ENCODE measurements around the gene TECPR1. TPM values are rescaled to one million over a fixed set of nuclear protein-coding genes. Genes with fewer than 3 reads are reported as not detected.

Gene TECPR1
- total and polyA plus RNA-seq, 2 of the 4 experiments (the other 2 are of a cell fraction) = 11.5 to 14.7 TPM

- intact Hi-C loops (cut with micrococcal nuclease) = loop anchor here (1.0 kb wide), 3 partner anchors 62 to 296 kb away; partner anchors contain the start of genes ASNS and LMTK2
- no peaks in the 10 kb centered on the region for H3K27me3 ChIP-seq (ENCODE audit: control insufficient read depth, insufficient read depth, low read length)
- dilution Hi-C loops (cut with HindIII; ENCODE audit: low sequenced_read_pairs, unreplicated experiment) = no loop called here
- no peak overlapping the region for H2AK9ac ChIP-seq (replicated peaks; ENCODE audit: low read depth, low read length, poor library complexity)
- ATAC-seq (ENCODE audit: low read depth) = peak; percentile 69
- no peak overlapping the region for H2BK20ac ChIP-seq (ENCODE audit: low read depth, low read length)
- no peak overlapping the region for H2AFZ ChIP-seq (replicated peaks; ENCODE audit: low read length, poor library complexity)
- H2BK15ac ChIP-seq (ENCODE audit: low read depth, low read length) = no peak overlapping the region
- H4K20me1 ChIP-seq (ENCODE audit: insufficient read depth, low read length) = 0 out of 2 replicates have a peak, but pooled peaks cover 2% of the 10 kb centered on the region
- peak; percentile 66 for DNase-seq
- no peak overlapping the region for H2BK120ac ChIP-seq (ENCODE audit: low read depth, low read length)
- WGBS, 2 experiments (ENCODE audit: extremely low coverage in 2 of 2, insufficient read length in 1 of 2) = 56% methylated on average over 3 of the region's 17 CpGs; no CpG with 5 or more reads in 1 of the 2 experiments
- H4K91ac ChIP-seq (ENCODE audit: insufficient read depth, low read depth, low read length) = no peak overlapping the region
- H3K27ac ChIP-seq (ENCODE audit: insufficient read depth, low read length) = no peak overlapping the region
- H3K9me3 ChIP-seq (ENCODE audit: control insufficient read depth, insufficient read depth, low read length) = no peaks in the 10 kb centered on the region
- H3K23ac ChIP-seq (ENCODE audit: low read depth, low read length) = no peak overlapping the region
- H3K18ac ChIP-seq (ENCODE audit: low read depth, low read length) = no peak overlapping the region
- no peak overlapping the region for H4K8ac ChIP-seq (ENCODE audit: low read depth in 2 of 2, low read length in 2 of 2)
- H3K9ac ChIP-seq (ENCODE audit: low read depth, low read length) = no peak overlapping the region
- 0 out of 2 replicates have a peak, but pooled peaks cover 1% of the 10 kb centered on the region for H3K9me1 ChIP-seq (ENCODE audit: insufficient read depth, low read length)
- CTCF ChIA-PET = interaction anchor here (0.5 to 2.9 kb wide), 21 partner anchors 8 to 154 kb away, joined by 3 to 81 read pairs (median 4); no protein-coding TSS in a partner anchor
- H3K4me1 ChIP-seq (ENCODE audit: control insufficient read depth, insufficient read depth, low read length) = no peaks in the 10 kb centered on the region
- POLR2A ChIA-PET (ENCODE audit: unreplicated experiment) = interaction anchor here (0.5 kb wide), 1 partner anchor 147 kb away, joined by 4 read pairs; no protein-coding TSS in a partner anchor
- H2AK5ac ChIP-seq (ENCODE audit: low read depth, low read length) = no peak overlapping the region
- no peak overlapping the region for H3K56ac ChIP-seq (ENCODE audit: extremely low read depth, insufficient read depth, low read length)
- H3K36me3 ChIP-seq (ENCODE audit: control insufficient read depth, insufficient read depth, low read length) = peaks cover 4% of the 10 kb centered on the region; the same call in 1 of the 2 replicates
- H3K79me1 ChIP-seq (ENCODE audit: low read depth in 1 of 2, low read length in 2 of 2) = no peaks in the 10 kb centered on the region
- H4K5ac ChIP-seq (ENCODE audit: low read depth, low read length) = no peak overlapping the region
- TF ChIP-seq NFE2L2 (IDR thresholded peaks at IDR 0.05; ENCODE audit: low read depth, low read length) (no peak), CHD1 (IDR thresholded peaks at IDR 0.05; ENCODE audit: low read depth, low read length) (no peak), CEBPB (IDR thresholded peaks at IDR 0.05; ENCODE audit: low read depth, low read length) (no peak), RCOR1 (IDR thresholded peaks at IDR 0.05; ENCODE audit: insufficient replicate concordance, low read length) (peak; percentile 24), RAD21 (IDR thresholded peaks at IDR 0.05; ENCODE audit: low read length) (peak; percentile 86), RFX5 (IDR thresholded peaks at IDR 0.05; ENCODE audit: low read depth, low read length) (no peak), POLR2A (IDR thresholded peaks at IDR 0.05; ENCODE audit: low read depth, low read length) (peak; percentile 43; the same call in 1 of the 2 replicates), MAFK (IDR thresholded peaks at IDR 0.05; ENCODE audit: low read depth, low read length) (no peak), SMC3 (IDR thresholded peaks at IDR 0.05; ENCODE audit: low read depth, low read length) (peak; percentile 72)
- TF ChIP-seq, protein P1, sequence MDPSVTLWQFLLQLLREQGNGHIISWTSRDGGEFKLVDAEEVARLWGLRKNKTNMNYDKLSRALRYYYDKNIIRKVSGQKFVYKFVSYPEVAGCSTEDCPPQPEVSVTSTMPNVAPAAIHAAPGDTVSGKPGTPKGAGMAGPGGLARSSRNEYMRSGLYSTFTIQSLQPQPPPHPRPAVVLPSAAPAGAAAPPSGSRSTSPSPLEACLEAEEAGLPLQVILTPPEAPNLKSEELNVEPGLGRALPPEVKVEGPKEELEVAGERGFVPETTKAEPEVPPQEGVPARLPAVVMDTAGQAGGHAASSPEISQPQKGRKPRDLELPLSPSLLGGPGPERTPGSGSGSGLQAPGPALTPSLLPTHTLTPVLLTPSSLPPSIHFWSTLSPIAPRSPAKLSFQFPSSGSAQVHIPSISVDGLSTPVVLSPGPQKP (IDR thresholded peaks at IDR 0.05; ENCODE audit: borderline replicate concordance, low read depth, low read length) = no peak
- TF ChIP-seq, protein P2, sequence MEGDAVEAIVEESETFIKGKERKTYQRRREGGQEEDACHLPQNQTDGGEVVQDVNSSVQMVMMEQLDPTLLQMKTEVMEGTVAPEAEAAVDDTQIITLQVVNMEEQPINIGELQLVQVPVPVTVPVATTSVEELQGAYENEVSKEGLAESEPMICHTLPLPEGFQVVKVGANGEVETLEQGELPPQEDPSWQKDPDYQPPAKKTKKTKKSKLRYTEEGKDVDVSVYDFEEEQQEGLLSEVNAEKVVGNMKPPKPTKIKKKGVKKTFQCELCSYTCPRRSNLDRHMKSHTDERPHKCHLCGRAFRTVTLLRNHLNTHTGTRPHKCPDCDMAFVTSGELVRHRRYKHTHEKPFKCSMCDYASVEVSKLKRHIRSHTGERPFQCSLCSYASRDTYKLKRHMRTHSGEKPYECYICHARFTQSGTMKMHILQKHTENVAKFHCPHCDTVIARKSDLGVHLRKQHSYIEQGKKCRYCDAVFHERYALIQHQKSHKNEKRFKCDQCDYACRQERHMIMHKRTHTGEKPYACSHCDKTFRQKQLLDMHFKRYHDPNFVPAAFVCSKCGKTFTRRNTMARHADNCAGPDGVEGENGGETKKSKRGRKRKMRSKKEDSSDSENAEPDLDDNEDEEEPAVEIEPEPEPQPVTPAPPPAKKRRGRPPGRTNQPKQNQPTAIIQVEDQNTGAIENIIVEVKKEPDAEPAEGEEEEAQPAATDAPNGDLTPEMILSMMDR (conservative IDR thresholded peaks at IDR 0.05; ENCODE audit: low read depth, low read length) = peak; percentile 87
- TF ChIP-seq, protein P3, sequence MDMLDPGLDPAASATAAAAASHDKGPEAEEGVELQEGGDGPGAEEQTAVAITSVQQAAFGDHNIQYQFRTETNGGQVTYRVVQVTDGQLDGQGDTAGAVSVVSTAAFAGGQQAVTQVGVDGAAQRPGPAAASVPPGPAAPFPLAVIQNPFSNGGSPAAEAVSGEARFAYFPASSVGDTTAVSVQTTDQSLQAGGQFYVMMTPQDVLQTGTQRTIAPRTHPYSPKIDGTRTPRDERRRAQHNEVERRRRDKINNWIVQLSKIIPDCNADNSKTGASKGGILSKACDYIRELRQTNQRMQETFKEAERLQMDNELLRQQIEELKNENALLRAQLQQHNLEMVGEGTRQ (IDR thresholded peaks at IDR 0.05; ENCODE audit: low read depth, low read length) = no peak
- no peak overlapping the region for H3K4me2 ChIP-seq (ENCODE audit: low read depth, low read length)
- no peak overlapping the region for H2BK5ac ChIP-seq (ENCODE audit: low read depth, low read length, poor library complexity, severe bottlenecking)
- H3K4me3 ChIP-seq (ENCODE audit: insufficient read depth, low read depth, low read length) = no peak overlapping the region
- no peak overlapping the region for H3K4ac ChIP-seq (ENCODE audit: low read depth, low read length)
- in situ Hi-C loops (cut with MboI; ENCODE audit: low sequenced_read_pairs) = loop anchor here (25.0 kb wide), 1 partner anchor 306 kb away; the partner anchor contains the start of gene ASNS
- BruUV-seq (replicated peaks) = no TSS peak
- no peak overlapping the region for H3K14ac ChIP-seq (replicated peaks; ENCODE audit: low read depth, low read length)
Observed at GRCh38 chr7:98168181-98168903, 83.7 kb downstream of the TECPR1 start.

Measured in IMR-90 (cell line).